ENCODE measurements around the gene NGB. TPM values are rescaled to one million over a fixed set of nuclear protein-coding genes. Genes with fewer than 3 reads are reported as not detected.

NGB gene
- polyA plus RNA-seq, 3 donors = not detected

DNA sequence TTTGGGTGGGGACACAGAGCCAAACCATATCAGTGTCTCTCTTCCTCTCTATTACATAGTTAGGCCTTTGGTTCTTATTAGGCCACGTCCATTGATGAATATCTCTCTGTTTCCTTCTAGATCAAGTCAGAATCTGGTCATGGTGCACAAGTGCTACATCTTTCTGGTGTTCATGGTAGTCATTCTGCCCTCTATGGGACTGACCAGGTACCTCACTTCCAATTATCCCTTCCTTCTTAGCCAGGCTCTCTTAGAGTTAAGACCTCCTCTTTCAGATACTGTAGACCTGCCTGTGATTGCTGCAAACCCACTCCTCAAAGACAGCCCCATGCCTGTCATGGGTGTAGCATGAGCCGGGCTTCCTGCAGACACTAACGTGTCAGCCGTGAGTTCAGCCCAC, 25.2 kb downstream of the NGB start:
- no peak for DNase-seq (ENCODE audit: extremely low read depth in 1 of 11, low read depth in 9 of 11, low spot score in 4 of 11)

GRCh38 chr14:77243853-77244252, 27.2 kb downstream of the NGB start:
- DNase-seq (ENCODE audit: extremely low read depth in 1 of 11, low read depth in 9 of 11, low spot score in 4 of 11) = no peak

DNA sequence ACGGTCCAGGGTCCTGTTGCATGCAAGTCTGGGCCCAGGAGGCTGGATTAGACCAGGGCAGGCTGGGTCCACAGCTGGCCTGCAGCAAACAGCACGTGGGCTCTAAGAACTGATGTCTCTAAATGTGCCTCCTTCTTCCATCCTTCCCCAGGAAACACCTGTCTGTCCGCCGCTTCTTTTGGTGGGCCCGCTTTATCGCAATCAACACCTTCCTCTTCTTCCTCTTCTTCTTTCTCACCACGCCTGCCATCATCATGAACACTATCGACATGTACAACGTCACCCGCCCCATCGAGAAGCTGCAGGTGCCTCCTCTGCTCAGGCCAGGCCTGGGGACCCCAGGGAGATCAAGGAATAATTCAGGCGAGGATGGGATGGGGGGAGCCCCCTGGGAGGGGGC, 28.3 kb downstream of the NGB start:
- no peak for DNase-seq (ENCODE audit: extremely low read depth in 1 of 11, low read depth in 9 of 11, low spot score in 4 of 11)

- DNase-seq (ENCODE audit: extremely low read depth in 1 of 11, low read depth in 9 of 11, low spot score in 4 of 11) = peak in 1 of 11 donors; percentile 11
Observed at GRCh38 chr14:77241955-77242354, 29.1 kb downstream of the NGB start.

DNA sequence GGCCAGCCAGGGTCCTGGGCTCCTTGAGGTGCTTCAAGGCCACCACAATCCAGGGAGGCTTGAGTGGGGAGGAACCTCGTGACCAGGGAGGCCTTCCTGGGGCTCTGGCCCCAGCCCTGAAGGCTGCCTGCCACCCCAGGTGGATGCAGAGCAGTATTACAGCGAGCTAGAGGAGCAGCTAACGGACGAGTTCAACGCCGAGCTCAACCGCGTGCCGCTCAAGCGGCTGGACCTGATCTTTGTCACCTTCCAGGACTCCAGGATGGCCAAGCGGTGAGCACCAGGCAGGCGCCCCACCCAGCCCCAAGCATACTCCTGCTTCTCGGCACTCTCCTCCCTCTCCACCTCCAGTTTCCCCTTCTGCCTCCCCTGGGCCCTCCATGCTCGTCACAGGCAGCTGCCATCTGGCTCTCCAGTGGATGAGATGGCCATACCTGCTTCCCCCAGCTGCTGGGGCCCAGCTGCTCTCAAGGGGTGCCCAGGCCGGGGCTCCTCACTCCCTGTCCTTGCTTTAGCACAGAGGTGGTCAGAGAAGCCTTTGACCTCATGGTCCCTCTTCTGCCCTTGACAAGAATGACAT, 30.6 kb downstream of the NGB start:
- no peak for DNase-seq (ENCODE audit: extremely low read depth in 1 of 11, low read depth in 9 of 11, low spot score in 4 of 11)

- DNase-seq (ENCODE audit: extremely low read depth in 1 of 11, low read depth in 9 of 11, low spot score in 4 of 11) = no peak
Observed at GRCh38 chr14:77239412-77239811, 31.6 kb downstream of the NGB start.

GRCh38 chr14:77238996-77239395, 32.0 kb downstream of the NGB start:
- no peak for DNase-seq (ENCODE audit: extremely low read depth in 1 of 11, low read depth in 9 of 11, low spot score in 4 of 11)

DNA sequence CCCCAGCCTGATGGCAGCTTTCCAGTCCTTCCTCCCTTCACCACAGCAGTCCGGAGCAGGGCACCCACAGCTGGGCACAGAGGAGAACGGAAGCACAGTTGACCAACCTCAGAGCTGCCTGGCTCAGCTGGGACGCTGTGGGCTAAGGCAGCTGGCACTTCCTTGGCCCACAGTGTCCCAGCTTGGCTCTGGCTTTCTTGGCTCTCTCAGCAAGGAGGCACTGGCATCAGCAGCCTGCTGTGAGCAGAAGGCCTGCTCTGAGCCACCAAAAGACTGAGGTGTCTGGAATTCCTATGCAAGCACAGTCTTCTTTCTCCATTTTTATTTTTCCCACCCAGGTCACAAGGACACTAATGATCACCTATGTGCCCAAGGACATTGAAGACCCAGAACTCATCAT, 32.6 kb downstream of the NGB start:
- no peak for DNase-seq (ENCODE audit: extremely low read depth in 1 of 11, low read depth in 9 of 11, low spot score in 4 of 11)

GRCh38 chr14:77236814-77237213, 34.2 kb downstream of the NGB start:
- DNase-seq (ENCODE audit: extremely low read depth in 1 of 11, low read depth in 9 of 11, low spot score in 4 of 11) = no peak

DNA sequence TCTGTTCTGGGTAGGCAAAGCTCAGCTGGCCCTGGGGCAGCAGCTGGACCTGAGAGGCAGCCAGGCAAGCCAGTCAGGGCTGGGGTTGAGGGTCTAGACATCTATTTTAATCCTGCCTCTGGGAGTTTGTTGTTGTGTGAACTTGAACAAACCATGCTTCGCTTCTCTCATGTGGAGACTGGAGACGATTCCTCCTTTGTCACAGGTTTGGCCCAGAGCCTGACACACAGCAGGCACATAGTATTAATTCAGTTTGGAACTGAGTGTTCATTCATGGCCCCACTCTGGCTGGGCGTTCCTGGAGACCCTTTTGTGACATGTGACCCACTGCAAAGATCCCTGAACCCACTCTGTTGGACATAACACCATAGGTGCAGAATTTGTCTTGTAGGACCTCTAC, 39.3 kb downstream of the NGB start:
- DNase-seq (ENCODE audit: extremely low read depth in 1 of 11, low read depth in 9 of 11, low spot score in 4 of 11) = no peak

- no peak for DNase-seq (ENCODE audit: extremely low read depth in 1 of 11, low read depth in 9 of 11, low spot score in 4 of 11)
Observed at GRCh38 chr14:77230914-77231313, 40.1 kb downstream of the NGB start.

DNA sequence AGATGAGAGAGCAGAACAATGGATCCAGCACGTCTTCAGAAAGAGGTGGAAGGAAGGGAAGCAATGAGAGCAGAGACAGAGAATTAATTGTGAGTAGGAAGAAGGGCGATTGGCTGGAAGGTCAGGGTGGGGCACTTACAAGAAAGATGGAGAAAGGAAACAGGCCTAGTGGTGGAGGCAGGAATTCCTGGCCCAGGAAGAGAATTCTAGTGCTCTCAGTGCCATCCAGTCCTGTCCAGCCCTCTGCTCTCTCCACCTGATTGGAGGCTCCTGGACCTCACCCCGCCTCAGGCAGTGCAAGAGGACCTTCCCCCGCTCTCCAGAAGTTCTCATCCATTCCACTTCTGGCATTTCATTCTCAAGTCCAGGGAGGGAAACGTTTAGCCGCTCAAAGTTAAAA, 43.0 kb downstream of the NGB start:
- DNase-seq (ENCODE audit: extremely low read depth in 1 of 11, low read depth in 9 of 11, low spot score in 4 of 11) = no peak

DNA sequence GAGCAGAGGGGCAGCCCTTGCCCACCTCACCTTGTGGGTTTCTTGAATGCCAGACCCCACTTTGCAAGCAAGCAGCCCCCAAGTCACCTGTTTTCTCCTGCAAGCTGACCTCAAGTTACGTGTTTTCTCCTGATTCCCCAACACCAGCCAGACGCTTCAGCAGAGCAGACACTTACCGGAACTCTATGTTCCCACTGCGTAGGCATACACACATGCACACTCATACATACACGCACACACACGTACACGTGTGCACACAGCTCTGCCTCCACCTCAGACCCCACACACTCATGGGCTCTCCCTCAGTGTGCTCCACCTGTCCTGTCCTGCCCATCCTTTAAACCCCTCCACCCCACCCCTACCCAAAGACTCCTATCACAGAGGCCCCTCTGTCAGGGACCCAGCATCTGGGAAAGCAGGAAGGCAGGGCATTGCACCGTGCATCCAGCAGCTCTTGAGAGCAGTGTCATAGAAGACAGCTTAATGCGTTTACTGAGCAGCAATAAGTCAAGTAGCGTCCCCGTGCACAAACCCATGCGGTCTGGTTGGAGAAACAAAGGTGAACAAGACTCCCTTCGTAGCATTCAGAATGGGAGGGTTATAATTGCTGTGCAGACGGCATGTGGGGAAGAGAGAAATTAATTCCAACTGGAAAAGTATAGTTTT, 45.0 kb downstream of the NGB start:
- DNase-seq (ENCODE audit: extremely low read depth in 1 of 11, low read depth in 9 of 11, low spot score in 4 of 11) = no peak

- DNase-seq (ENCODE audit: extremely low read depth in 1 of 11, low read depth in 9 of 11, low spot score in 4 of 11) = no peak
Observed at GRCh38 chr14:77225254-77225653, 45.8 kb downstream of the NGB start.

- no peak for DNase-seq (ENCODE audit: extremely low read depth in 1 of 11, low read depth in 9 of 11, low spot score in 4 of 11)
Observed at GRCh38 chr14:77224212-77224611, 46.8 kb downstream of the NGB start.

GRCh38 chr14:77222546-77223225, 48.3 kb downstream of the NGB start:
- no peak for DNase-seq (ENCODE audit: extremely low read depth in 1 of 11, low read depth in 9 of 11, low spot score in 4 of 11)

GRCh38 chr14:77221241-77221871, 49.6 kb downstream of the NGB start:
- no peak for DNase-seq (ENCODE audit: extremely low read depth in 1 of 11, low read depth in 9 of 11, low spot score in 4 of 11)

DNA sequence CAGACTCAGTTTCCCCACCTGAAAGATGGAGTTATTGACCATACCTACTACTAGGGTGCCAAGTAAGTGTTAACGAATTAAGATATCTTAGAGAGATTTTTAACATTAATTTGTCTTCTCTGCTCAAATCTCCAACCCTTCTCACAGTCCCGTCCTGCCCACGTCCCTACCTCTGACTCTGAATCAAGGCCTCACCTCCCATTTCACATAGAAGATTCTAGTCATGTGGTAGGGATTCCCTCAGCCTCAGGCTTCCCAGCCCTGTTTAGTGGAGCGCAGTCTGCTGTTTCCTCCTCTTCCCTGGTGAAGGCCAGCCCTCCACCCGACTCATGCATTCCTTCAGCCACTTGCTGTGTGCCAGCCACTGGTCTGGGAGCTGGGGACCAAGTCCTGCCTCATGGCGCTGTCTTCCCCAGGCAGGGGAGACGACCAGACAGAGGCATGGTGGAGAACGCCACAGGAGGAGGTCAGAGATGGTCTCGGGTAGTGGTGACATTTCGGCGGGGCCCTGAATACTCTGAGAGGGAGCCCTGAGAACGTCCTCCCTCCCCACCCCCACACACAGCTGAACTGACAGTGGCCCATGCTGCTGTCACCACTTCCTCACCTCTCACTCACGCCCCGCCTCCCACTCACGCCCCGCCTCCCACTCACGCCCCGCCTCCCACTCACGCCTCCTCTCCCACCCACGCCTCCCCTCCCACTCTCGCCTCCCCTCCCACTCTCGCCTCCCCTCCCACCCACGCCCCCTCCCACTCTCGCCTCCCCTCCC, 50.6 kb downstream of the NGB start:
- DNase-seq (ENCODE audit: extremely low read depth in 1 of 11, low read depth in 9 of 11, low spot score in 4 of 11) = no peak

DNA sequence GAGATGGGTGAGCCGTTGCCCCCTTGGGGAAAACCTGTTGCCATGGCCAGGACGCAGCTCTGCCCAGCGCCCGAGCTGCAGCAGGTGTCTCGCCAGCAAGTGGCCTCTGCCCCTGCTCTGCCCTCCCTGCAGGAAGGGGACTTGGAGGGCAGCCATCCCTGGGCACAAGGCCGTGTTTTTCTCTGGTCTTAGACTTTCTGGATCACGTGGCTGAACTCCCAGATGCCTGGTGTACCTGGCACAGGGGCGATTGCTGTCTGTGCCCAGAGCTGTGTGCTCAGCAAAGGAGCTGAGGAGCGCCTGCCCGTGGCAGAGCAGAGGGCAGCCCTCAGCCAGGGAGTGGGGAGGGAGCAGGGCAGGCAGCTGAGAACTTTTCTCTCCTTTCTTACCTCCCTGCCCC, 51.4 kb downstream of the NGB start:
- no peak for DNase-seq (ENCODE audit: extremely low read depth in 1 of 11, low read depth in 9 of 11, low spot score in 4 of 11)

DNA sequence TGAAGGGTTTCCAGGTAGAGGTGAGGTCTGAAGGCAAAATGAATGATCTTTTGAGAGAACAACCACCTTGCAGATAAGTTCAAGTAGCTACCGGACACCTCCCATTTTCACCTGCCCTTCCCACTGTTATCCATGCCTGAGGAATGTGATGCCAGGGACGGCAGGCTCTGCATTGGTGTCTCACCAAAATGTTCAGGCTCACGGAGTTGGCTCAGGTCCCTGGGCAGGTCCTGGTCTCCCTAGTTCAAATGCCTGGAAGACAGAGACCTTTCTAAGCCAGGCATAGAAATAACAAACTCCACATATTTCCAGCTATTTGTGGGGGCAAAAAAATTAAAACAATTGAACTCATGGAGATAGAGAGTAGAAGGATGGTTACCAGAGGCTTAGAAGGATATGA, 53.5 kb downstream of the NGB start:
- no peak for DNase-seq (ENCODE audit: extremely low read depth in 1 of 11, low read depth in 9 of 11, low spot score in 4 of 11)
